ENCODE measurements around the gene ZDHHC14.

DNA sequence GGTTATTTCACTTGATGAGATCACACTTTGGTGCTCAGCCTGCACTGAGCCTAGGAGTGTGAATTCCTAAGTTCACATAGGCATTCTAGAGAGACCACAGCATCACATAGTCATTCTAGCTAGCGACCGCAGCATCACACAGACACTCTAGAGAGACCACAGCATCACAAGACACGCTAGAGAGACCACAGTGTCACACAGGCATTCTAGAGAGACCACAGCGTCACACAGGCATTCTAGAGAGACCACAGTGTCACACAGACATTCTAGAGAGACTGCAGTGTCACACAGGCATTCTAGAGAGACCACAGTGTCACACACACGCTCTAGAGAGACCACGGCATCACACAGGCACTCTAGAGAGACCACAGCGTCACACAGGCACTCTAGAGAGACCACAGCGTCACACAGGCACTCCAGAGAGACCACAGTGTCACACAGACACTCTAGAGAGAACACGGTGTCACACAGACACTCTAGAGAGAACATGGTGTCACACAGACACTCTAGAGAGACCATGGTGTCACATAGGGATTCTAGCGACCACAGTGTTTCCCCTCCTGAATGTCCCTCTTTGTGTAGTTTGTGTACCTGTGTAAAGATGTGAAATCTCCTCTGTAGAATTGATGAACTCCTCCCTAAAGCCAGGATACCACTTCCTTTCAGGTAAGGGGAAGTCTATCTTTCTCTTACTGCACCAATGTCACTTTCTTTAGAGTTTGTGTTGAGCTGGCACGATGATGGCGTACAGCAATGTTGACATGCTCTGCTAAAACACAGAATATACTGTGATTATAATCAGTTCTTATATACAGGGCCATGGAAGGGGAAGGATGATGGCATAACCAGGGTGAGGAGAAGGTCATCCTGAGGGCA is 169.4 kb downstream of the ZDHHC14 start:
- TF ChIP-seq, protein P1, sequence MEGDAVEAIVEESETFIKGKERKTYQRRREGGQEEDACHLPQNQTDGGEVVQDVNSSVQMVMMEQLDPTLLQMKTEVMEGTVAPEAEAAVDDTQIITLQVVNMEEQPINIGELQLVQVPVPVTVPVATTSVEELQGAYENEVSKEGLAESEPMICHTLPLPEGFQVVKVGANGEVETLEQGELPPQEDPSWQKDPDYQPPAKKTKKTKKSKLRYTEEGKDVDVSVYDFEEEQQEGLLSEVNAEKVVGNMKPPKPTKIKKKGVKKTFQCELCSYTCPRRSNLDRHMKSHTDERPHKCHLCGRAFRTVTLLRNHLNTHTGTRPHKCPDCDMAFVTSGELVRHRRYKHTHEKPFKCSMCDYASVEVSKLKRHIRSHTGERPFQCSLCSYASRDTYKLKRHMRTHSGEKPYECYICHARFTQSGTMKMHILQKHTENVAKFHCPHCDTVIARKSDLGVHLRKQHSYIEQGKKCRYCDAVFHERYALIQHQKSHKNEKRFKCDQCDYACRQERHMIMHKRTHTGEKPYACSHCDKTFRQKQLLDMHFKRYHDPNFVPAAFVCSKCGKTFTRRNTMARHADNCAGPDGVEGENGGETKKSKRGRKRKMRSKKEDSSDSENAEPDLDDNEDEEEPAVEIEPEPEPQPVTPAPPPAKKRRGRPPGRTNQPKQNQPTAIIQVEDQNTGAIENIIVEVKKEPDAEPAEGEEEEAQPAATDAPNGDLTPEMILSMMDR (optimal IDR thresholded peaks at IDR 0.05 in 1 of 3, IDR thresholded peaks at IDR 0.05 in 1 of 3, conservative IDR thresholded peaks at IDR 0.05 in 1 of 3; ENCODE audit: extremely low read depth in 1 of 3, insufficient read depth in 2 of 3, low read length in 3 of 3) = no peak
- TF ChIP-seq EZH2 (IDR thresholded peaks at IDR 0.05; ENCODE audit: low read length) = no peak
